ENCODE measurements around the gene RNF130. TPM values are rescaled to one million over a fixed set of nuclear protein-coding genes. Genes with fewer than 3 reads are reported as not detected.

RNF130 gene
- total RNA-seq, 4 donors from 2014 or later: 24.4 to 63.3 (median 36.2) TPM

GRCh38 chr5:180067986-180068385 lies 3.6 kb downstream of the RNF130 start:
- no peak for DNase-seq (ENCODE audit: low spot score in 2 of 2)
- H3K4me3 ChIP-seq (ENCODE audit: low read depth, poor library complexity, severe bottlenecking): no peak overlapping the region
- TF ChIP-seq POLR2A (IDR thresholded peaks at IDR 0.05) (no peak), CTCF (IDR thresholded peaks at IDR 0.05) (no peak)
- intact Hi-C loops (cut with DNase I; ENCODE audit: low total_unique reads): no loop called here
- WGBS, 2 donors: 56 to 62% methylated on average over 4 of the region's 4 CpGs

GRCh38 chr5:180060192-180060591 lies 11.4 kb downstream of the RNF130 start:
- H3K4me3 ChIP-seq (ENCODE audit: low read depth, poor library complexity, severe bottlenecking): no peak overlapping the region
- TF ChIP-seq CTCF (IDR thresholded peaks at IDR 0.05) (no peak), POLR2A (IDR thresholded peaks at IDR 0.05) (no peak)
- intact Hi-C loops (cut with DNase I; ENCODE audit: low total_unique reads): no loop called here
- 95 to 98% methylated on average over 7 of the region's 7 CpGs for WGBS, 2 donors
- no peak for DNase-seq (ENCODE audit: low spot score in 2 of 2)

- intact Hi-C loops (cut with DNase I; ENCODE audit: low total_unique reads): no loop called here
- WGBS, 2 donors: 87 to 89% methylated on average over 6 of the region's 6 CpGs
- TF ChIP-seq CTCF (IDR thresholded peaks at IDR 0.05) (no peak), POLR2A (IDR thresholded peaks at IDR 0.05) (no peak)
- no peak overlapping the region for H3K4me3 ChIP-seq (ENCODE audit: low read depth, poor library complexity, severe bottlenecking)
- no peak for DNase-seq (ENCODE audit: low spot score in 2 of 2)
These were observed 12.2 kb downstream of the RNF130 start for GRCh38 chr5:180059326-180059725.

- no peak for TF ChIP-seq POLR2A (IDR thresholded peaks at IDR 0.05)
- no peak for TF ChIP-seq CTCF (IDR thresholded peaks at IDR 0.05)
- no peak for DNase-seq (ENCODE audit: low spot score in 2 of 2)
- intact Hi-C loops (cut with DNase I; ENCODE audit: low total_unique reads): no loop called here
- no peak overlapping the region for H3K4me3 ChIP-seq (ENCODE audit: low read depth, poor library complexity, severe bottlenecking)
- WGBS, 2 donors: 100% methylated on average over 1 of the region's 1 CpG
These were observed 15.4 kb downstream of the RNF130 start for GRCh38 chr5:180056153-180056552.

- DNase-seq (ENCODE audit: low spot score in 2 of 2): no peak
- TF ChIP-seq POLR2A (IDR thresholded peaks at IDR 0.05) (no peak), CTCF (IDR thresholded peaks at IDR 0.05) (no peak)
These were observed 17.3 kb downstream of the RNF130 start for GRCh38 chr5:180054226-180054625.

GRCh38 chr5:180053061-180053602 lies 18.4 kb downstream of the RNF130 start:
- 83 to 86% methylated on average over 8 of the region's 8 CpGs for WGBS, 2 donors
- DNase-seq (ENCODE audit: low spot score in 2 of 2): no peak
- TF ChIP-seq CTCF (IDR thresholded peaks at IDR 0.05) (no peak), POLR2A (IDR thresholded peaks at IDR 0.05) (no peak)
- H3K4me3 ChIP-seq (ENCODE audit: low read depth, poor library complexity, severe bottlenecking): no peak overlapping the region
- intact Hi-C loops (cut with DNase I; ENCODE audit: low total_unique reads): no loop called here

More at GRCh38 chr5:180054226-180054625, 17.3 kb downstream of the RNF130 start:
- intact Hi-C loops (cut with DNase I; ENCODE audit: low total_unique reads): no loop called here
- no peak overlapping the region for H3K4me3 ChIP-seq (ENCODE audit: low read depth, poor library complexity, severe bottlenecking)
- 77 to 82% methylated on average over 6 of the region's 6 CpGs for WGBS, 2 donors

Data from lower leg skin (tissue), 4 donors.